Measurements from ENCODE around the gene HELZ2. TPM values are rescaled to one million over a fixed set of nuclear protein-coding genes. Genes with fewer than 3 reads are reported as not detected.
"Not testable (repeated sequence)": the region's sequence is repeated elsewhere in the genome, so short reads cannot be mapped to it uniquely, and the experiment has no call there.

HELZ2 gene
- total RNA-seq, 2 experiments from 2014 or later = 22.2 to 22.6 TPM

DNA sequence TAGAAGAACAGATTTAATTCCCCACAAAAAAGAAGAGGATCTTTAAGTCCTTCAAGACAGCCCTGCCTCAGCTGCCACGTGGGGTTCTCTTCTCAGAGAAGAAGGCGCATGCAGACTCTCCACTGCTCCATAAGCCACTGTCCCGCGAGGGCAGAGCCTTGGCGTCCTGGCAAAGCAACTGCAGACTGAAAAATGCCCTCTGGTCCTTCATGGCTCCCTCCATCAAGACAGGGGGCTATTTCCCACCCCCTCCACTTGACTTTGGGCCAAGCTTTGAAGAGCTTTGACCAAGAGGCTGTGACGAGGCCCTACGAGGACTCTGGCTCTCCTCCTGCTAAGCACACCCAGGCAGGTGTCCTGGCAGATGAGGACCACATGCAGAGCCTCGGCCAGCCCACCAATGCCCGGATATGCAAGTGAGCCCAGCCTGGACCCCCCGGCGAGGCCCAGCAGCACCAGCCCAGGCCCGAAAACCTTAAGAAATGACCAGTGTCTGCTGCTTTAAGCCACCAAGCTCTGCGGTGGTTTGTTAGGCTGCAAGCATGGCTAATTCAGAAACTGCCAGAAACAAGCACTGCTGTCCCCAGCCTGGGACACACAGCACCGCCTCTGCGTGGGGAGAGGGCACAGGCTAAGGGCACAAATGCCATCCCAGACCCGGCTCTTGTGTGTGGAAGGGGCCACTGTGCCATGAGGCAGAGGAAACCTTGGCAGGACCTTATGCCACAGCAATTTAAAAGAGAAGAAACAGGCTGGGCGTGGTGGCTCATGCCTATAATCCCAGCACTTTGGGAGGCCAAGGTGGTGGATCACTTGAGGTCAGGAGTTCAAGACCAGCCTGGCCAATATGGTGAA is 36.8 kb upstream of the HELZ2 start:
- Mint-ChIP-seq H3K27me3 (no peaks in the 10 kb centered on the region), H3K4me1 (peaks cover 10% of the 10 kb centered on the region), H3K27ac (no peak overlapping the region), H3K4me3 (no peak overlapping the region), H3K9me3 (no peaks in the 10 kb centered on the region), H3K36me3 (peaks cover 3% of the 10 kb centered on the region)
- no peak for DNase-seq

GRCh38 chr20:63606686-63607085 is 32.6 kb upstream of the HELZ2 start:
- peaks cover 17% of the 10 kb centered on the region for H3K36me3 Mint-ChIP-seq
- H3K27ac Mint-ChIP-seq = no peak overlapping the region
- no peak for DNase-seq
- H3K27me3 Mint-ChIP-seq = no peaks in the 10 kb centered on the region
- peaks cover 7% of the 10 kb centered on the region for H3K4me1 Mint-ChIP-seq
- H3K4me3 Mint-ChIP-seq = no peak overlapping the region
- H3K9me3 Mint-ChIP-seq = no peaks in the 10 kb centered on the region

GRCh38 chr20:63602321-63602720 is 28.3 kb upstream of the HELZ2 start:
- Mint-ChIP-seq H3K9me3 (no peaks in the 10 kb centered on the region), H3K36me3 (peaks cover 21% of the 10 kb centered on the region), H3K4me1 (peaks cover 7% of the 10 kb centered on the region), H3K27me3 (no peaks in the 10 kb centered on the region), H3K4me3 (no peak overlapping the region), H3K27ac (no peak overlapping the region)
- no peak for DNase-seq

GRCh38 chr20:63601679-63602078 is 27.6 kb upstream of the HELZ2 start:
- not testable (repeated sequence) for H3K4me1 Mint-ChIP-seq, H3K4me3 Mint-ChIP-seq, H3K27ac Mint-ChIP-seq, H3K9me3 Mint-ChIP-seq, DNase-seq, H3K27me3 Mint-ChIP-seq
- peaks cover 21% of the 10 kb centered on the region for H3K36me3 Mint-ChIP-seq

- Mint-ChIP-seq H3K27me3 (no peaks in the 10 kb centered on the region), H3K9me3 (no peaks in the 10 kb centered on the region), H3K4me1 (no peaks in the 10 kb centered on the region), H3K36me3 (peaks cover 21% of the 10 kb centered on the region), H3K27ac (no peak overlapping the region), H3K4me3 (no peak overlapping the region)
- DNase-seq = no peak
Measured at GRCh38 chr20:63599396-63600050, 25.5 kb upstream of the HELZ2 start.

- Mint-ChIP-seq H3K9me3 (no peaks in the 10 kb centered on the region), H3K27me3 (no peaks in the 10 kb centered on the region), H3K4me3 (no peak overlapping the region), H3K27ac (no peak overlapping the region), H3K36me3 (peaks cover 21% of the 10 kb centered on the region), H3K4me1 (no peaks in the 10 kb centered on the region)
- no peak for DNase-seq
Measured at GRCh38 chr20:63598479-63599395, 24.7 kb upstream of the HELZ2 start.

GRCh38 chr20:63597651-63598478 is 23.8 kb upstream of the HELZ2 start:
- Mint-ChIP-seq H3K36me3 (peaks cover 23% of the 10 kb centered on the region), H3K4me3 (no peak overlapping the region), H3K27me3 (no peaks in the 10 kb centered on the region), H3K4me1 (no peaks in the 10 kb centered on the region), H3K27ac (no peak overlapping the region), H3K9me3 (no peaks in the 10 kb centered on the region)
- DNase-seq = no peak

- Mint-ChIP-seq H3K9me3 (no peaks in the 10 kb centered on the region), H3K27ac (no peak overlapping the region), H3K4me3 (no peak overlapping the region), H3K36me3 (peaks cover 15% of the 10 kb centered on the region), H3K27me3 (no peaks in the 10 kb centered on the region), H3K4me1 (no peaks in the 10 kb centered on the region)
- DNase-seq = no peak
Measured at GRCh38 chr20:63596423-63596822, 22.4 kb upstream of the HELZ2 start.

DNA sequence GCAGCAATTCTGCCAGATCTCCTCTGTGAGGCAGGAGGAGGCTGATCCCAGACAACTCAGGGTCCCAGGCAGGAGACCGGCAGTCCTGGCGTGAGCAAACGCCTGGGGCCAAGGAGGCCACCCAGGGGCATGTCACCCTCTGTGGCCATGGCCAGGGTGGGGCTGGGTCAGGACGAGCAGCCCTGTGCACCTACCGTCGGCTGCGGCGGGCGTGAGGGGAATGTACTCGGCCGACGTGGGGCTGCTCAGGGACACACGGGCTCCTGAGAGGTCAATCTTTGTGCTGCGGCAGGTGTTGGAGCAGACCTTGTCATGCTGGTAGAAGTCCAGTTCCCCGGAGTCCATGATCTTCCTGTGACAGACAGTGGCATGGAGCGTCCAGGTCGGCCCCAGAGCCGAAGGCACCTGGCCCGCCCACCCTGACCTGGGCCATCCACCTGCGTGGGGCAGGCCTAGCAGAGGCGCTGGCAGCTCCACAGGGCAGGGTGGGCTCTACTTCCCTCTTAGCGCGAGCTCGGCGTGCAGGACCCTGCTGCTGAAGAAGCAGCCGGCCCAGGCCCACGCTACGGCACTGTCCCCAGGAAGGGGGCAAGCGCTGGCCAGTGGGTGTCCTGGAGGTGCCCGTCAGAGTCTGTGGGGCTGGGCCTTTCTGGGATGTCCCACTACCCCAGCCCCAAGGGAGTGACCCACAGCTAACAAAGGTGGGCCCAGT is 21.5 kb upstream of the HELZ2 start:
- DNase-seq = no peak
- H3K4me1 Mint-ChIP-seq = no peaks in the 10 kb centered on the region
- H3K4me3 Mint-ChIP-seq = no peak overlapping the region
- peaks cover 12% of the 10 kb centered on the region for H3K36me3 Mint-ChIP-seq
- H3K27ac Mint-ChIP-seq = no peak overlapping the region
- H3K27me3 Mint-ChIP-seq = no peaks in the 10 kb centered on the region
- no peaks in the 10 kb centered on the region for H3K9me3 Mint-ChIP-seq

- H3K9me3 Mint-ChIP-seq = no peaks in the 10 kb centered on the region
Measured at GRCh38 chr20:63594043-63594561, 20.1 kb upstream of the HELZ2 start.

DNA sequence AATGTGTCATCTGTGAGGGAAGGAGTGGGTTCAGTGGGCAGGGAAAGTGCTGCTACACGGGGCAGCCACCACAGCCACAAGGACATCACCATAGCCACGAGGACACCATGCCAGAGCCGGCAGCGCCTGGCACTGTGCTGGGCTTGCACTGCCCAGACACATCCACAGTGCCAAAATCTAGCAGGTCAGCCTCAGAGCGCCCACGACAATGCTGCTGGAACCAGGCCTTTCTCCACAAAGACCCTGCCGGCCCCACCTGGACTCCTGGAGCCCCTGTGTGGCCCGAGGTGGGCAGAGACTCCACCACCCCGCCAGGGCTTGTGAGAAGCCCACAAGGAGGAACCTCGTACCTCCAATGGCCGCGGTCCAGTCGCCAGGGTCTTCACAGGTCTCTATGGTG is 18.6 kb upstream of the HELZ2 start:
- H3K4me1 Mint-ChIP-seq = peaks cover 6% of the 10 kb centered on the region
- no peaks in the 10 kb centered on the region for H3K9me3 Mint-ChIP-seq
- no peaks in the 10 kb centered on the region for H3K27me3 Mint-ChIP-seq
- no peak for DNase-seq
- H3K27ac Mint-ChIP-seq = no peak overlapping the region
- peaks cover 10% of the 10 kb centered on the region for H3K36me3 Mint-ChIP-seq
- H3K4me3 Mint-ChIP-seq = no peak overlapping the region

More at GRCh38 chr20:63594043-63594561, 20.1 kb upstream of the HELZ2 start:
- Mint-ChIP-seq H3K27ac (no peak overlapping the region), H3K27me3 (no peaks in the 10 kb centered on the region), H3K4me3 (no peak overlapping the region), H3K4me1 (no peaks in the 10 kb centered on the region), H3K36me3 (peaks cover 8% of the 10 kb centered on the region)
- no peak for DNase-seq

DNA sequence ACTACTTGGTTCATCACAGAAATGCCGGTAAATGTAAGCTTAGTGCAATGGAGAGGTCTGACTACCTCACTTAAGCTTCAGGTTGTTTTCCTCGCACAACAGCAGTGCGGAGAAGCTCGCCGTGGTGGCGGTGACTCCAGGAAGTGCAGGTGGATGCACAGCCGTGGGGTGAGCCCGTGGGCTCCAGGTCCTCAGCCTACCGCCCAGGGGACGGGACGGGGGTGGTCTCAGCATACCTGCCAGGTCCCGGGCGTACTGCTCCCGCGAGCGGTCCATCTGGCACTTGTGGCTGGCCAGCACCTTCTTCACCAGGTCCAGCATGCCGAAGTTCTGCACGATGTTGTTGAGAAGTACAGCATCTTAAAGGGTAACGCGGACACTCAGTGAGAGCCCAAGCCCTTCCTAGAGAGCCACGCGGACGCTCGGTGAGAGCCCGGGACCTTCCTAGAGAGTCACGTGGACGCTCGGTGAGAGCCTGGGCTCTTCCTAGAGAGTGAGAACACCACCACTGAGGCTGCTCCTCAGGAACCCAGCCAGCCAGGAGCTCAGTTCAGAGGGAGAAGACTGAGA is 17.8 kb upstream of the HELZ2 start:
- H3K27ac Mint-ChIP-seq = no peak overlapping the region
- H3K9me3 Mint-ChIP-seq = no peaks in the 10 kb centered on the region
- H3K27me3 Mint-ChIP-seq = no peaks in the 10 kb centered on the region
- H3K4me1 Mint-ChIP-seq = peaks cover 8% of the 10 kb centered on the region
- H3K36me3 Mint-ChIP-seq = peaks cover 10% of the 10 kb centered on the region
- H3K4me3 Mint-ChIP-seq = no peak overlapping the region
- DNase-seq = no peak

DNA sequence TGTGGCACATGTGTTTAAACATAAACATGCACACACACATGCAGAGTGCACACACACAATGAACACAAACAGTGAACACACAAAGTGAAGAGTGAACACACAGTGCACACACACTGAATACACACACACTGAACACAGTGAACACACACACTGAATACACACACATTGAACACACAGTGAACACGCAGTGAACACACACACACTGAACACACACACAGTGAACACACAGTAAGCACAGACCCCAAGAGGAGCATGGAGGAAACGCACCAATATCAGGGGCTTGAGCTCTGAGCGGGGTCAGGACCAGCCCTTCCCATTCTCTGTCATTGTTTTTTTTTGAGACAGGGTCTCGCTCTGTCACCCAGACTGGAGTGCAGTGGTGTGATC is 17.1 kb upstream of the HELZ2 start:
- no peak overlapping the region for H3K4me3 Mint-ChIP-seq
- no peaks in the 10 kb centered on the region for H3K9me3 Mint-ChIP-seq
- peaks cover 8% of the 10 kb centered on the region for H3K4me1 Mint-ChIP-seq
- peaks cover 10% of the 10 kb centered on the region for H3K36me3 Mint-ChIP-seq
- DNase-seq = no peak
- no peak overlapping the region for H3K27ac Mint-ChIP-seq
- no peaks in the 10 kb centered on the region for H3K27me3 Mint-ChIP-seq

Data from activated naive CD8-positive, alpha-beta T cell treated with anti-CD3 and anti-CD28 coated beads for 36 hours (primary cell).